GM23248 (cell line): ENCODE results near the gene DLG2. TPM values are rescaled to one million over a fixed set of nuclear protein-coding genes. Genes with fewer than 3 reads are reported as not detected.
"Not testable (repeated sequence)": the region's sequence is repeated elsewhere in the genome, so short reads cannot be mapped to it uniquely, and the experiment has no call there.

Experiments
- DNase-seq: peaks from one replicate; pipeline ENCODE4 v3.0.0-alpha.2; 2015
- H2AFZ ChIP-seq: fragments of 200-600 bp; sonication (generic); 2 replicates; pipeline ENCODE4 v1.6.1; 2016; ENCODE audit warnings: antibody characterized with exemption
- H3F3A ChIP-seq: fragments of 200-600 bp; sonication (generic); 2 replicates; pipeline ENCODE4 v1.6.1; 2016; ENCODE audit warnings: mild to moderate bottlenecking, antibody characterized with exemption, mixed run types; ENCODE audit not compliant: insufficient read depth
- H3K27ac ChIP-seq: fragments of 200-600 bp; sonication (generic); 2 replicates; pipeline ENCODE4 v1.5.1; 2016; ENCODE audit warnings: mild to moderate bottlenecking
- H3K27me3 ChIP-seq: fragments of 200-600 bp; sonication (generic); replicated peaks from 2 replicates; pipeline ENCODE4 v1.6.1; 2016; ENCODE audit warnings: mild to moderate bottlenecking; ENCODE audit not compliant: insufficient read depth
- H3K36me3 ChIP-seq: fragments of 200-600 bp; sonication (generic); 2 replicates; pipeline ENCODE4 v1.6.1; 2016; ENCODE audit warnings: low read depth, mild to moderate bottlenecking
- H3K4me1 ChIP-seq: fragments of 200-600 bp; sonication (generic); 2 replicates; pipeline ENCODE4 v1.6.1; 2016; ENCODE audit warnings: mild to moderate bottlenecking; ENCODE audit not compliant: insufficient read depth
- H3K4me2 ChIP-seq: fragments of 200-600 bp; sonication (generic); one replicate; pipeline ENCODE4 v1.6.1; 2016; ENCODE audit warnings: mild to moderate bottlenecking; ENCODE audit not compliant: unreplicated experiment
- H3K4me3 ChIP-seq: fragments of 200-600 bp; sonication (generic); 2 replicates; pipeline ENCODE4 v1.5.1; 2016; ENCODE audit warnings: mild to moderate bottlenecking
- H3K79me2 ChIP-seq: fragments of 200-600 bp; sonication (generic); 2 replicates; pipeline ENCODE4 v1.6.1; 2016; ENCODE audit warnings: mild to moderate bottlenecking; ENCODE audit not compliant: insufficient read depth
- H3K9ac ChIP-seq: fragments of 200-600 bp; sonication (generic); 2 replicates; pipeline ENCODE4 v1.6.1; 2016; ENCODE audit warnings: mild to moderate bottlenecking
- H3K9me2 ChIP-seq: fragments of 200-600 bp; sonication (generic); 2 replicates; pipeline ENCODE4 v1.6.1; 2016; ENCODE audit warnings: mixed run types, mild to moderate bottlenecking, moderate library complexity; ENCODE audit not compliant: insufficient read depth
- H3K9me3 ChIP-seq: fragments of 200-600 bp; sonication (generic); one replicate; pipeline ENCODE4 v1.6.1; 2017; ENCODE audit warnings: low read depth
- H4K20me1 ChIP-seq: fragments of 200-600 bp; sonication (generic); 2 replicates; pipeline ENCODE4 v1.6.0; 2016; ENCODE audit not compliant: insufficient read depth
- EZH2 ChIP-seq: fragments of 200-600 bp; sonication (generic); IDR thresholded peaks from 2 replicates; pipeline ENCODE4 v1.6.1; 2018; ENCODE audit warnings: antibody characterized with exemption, mild to moderate bottlenecking; ENCODE audit not compliant: insufficient read depth, poor library complexity, severe bottlenecking
- EZH2phosphoT487 ChIP-seq: fragments of 200-600 bp; sonication (generic); IDR thresholded peaks from 2 replicates; pipeline ENCODE4 v1.6.1; 2018; ENCODE audit warnings: antibody characterized with exemption, moderate library complexity, mild to moderate bottlenecking, low read depth; ENCODE audit not compliant: insufficient read depth
- WGBS, 2 experiments: methylation state at CpG; one replicate each; pipeline ENCODE4 v1.1.6; 2015 to 2017; ENCODE audit warnings: low lambda C conversion rate in 2 of 2, low coverage in 1 of 2; ENCODE audit errors: missing lambda C conversion rate in 2 of 2; 5-methylcytosine and 5-hydroxymethylcytosine counted together
- in situ Hi-C: fragments of 300-500 bp; cut with MboI; formaldehyde crosslinking; loops from 2 replicates; pipeline ENCODE4 v1.15.0; 2020
- polyA plus RNA-seq: library from polyadenylated mRNA; unstranded; fragments of >200 nt; fragmentation: Nextera tagmentation; extraction: Ambion mirVana; gene quantifications from 2 replicates; pipeline ENCODE4 v1.2.1, GENCODE V29; 2016
- total RNA-seq: library from RNA; depleted of rRNA; stranded (reverse); fragments of >200 nt; shearing (Covaris generic); gene quantifications from 2 replicates; pipeline ENCODE4 v1.2.3, GENCODE V29; 2014

DLG2 gene
- total and polyA plus RNA-seq, 2 experiments from 2014 or later, result 1.1 to 1.7 TPM

- Histone ChIP-seq H3K9me2 (no peaks in the 10 kb centered on the region), H3K27me3 (no peaks in the 10 kb centered on the region), H3K9me3 (no peaks in the 10 kb centered on the region), H3K79me2 (no peaks in the 10 kb centered on the region), H2AFZ (no peak overlapping the region), H3K36me3 (no peaks in the 10 kb centered on the region), H3K4me3 (no peak overlapping the region), H4K20me1 (no peaks in the 10 kb centered on the region), H3K9ac (no peak overlapping the region), H3F3A (no peaks in the 10 kb centered on the region), H3K4me1 (no peaks in the 10 kb centered on the region), H3K27ac (no peak overlapping the region), H3K4me2 (no peak overlapping the region)
- in situ Hi-C loops, result no loop called here
- 80 to 89% methylated on average over 2 of the region's 2 CpGs for WGBS, 2 experiments
- DNase-seq, result no peak
- TF ChIP-seq EZH2, result no peak
- TF ChIP-seq EZH2phosphoT487, result no peak
Measured at GRCh38 chr11:83448686-83449085, 2178.5 kb downstream of the DLG2 start.

GRCh38 chr11:83443880-83444279 is 2183.3 kb downstream of the DLG2 start:
- H3K27me3 ChIP-seq, H3K4me3 ChIP-seq, H3K79me2 ChIP-seq, H3K9ac ChIP-seq, H2AFZ ChIP-seq, DNase-seq, H3K9me2 ChIP-seq, H3K4me1 ChIP-seq, in situ Hi-C loops, H3K36me3 ChIP-seq, H3K9me3 ChIP-seq, H3K4me2 ChIP-seq, H3K27ac ChIP-seq, H3F3A ChIP-seq, H4K20me1 ChIP-seq: not testable (repeated sequence)
- 50 to 54% methylated on average over 6 of the region's 6 CpGs for WGBS, 2 experiments

- no peak overlapping the region for H3K27ac ChIP-seq
- H3K27me3 ChIP-seq, result no peaks in the 10 kb centered on the region; the same call in 1 of the 2 replicates
- no peaks in the 10 kb centered on the region for H3K9me3 ChIP-seq
- no peaks in the 10 kb centered on the region for H3F3A ChIP-seq
- no peak overlapping the region for H2AFZ ChIP-seq
- no peak overlapping the region for H3K4me2 ChIP-seq
- no peak overlapping the region for H3K4me3 ChIP-seq
- no peak for DNase-seq
- H4K20me1 ChIP-seq, result no peaks in the 10 kb centered on the region
- no peak overlapping the region for H3K9ac ChIP-seq
- no peaks in the 10 kb centered on the region for H3K4me1 ChIP-seq
- no peaks in the 10 kb centered on the region for H3K36me3 ChIP-seq
- no peaks in the 10 kb centered on the region for H3K79me2 ChIP-seq
- in situ Hi-C loops, result no loop called here
- 45 to 58% methylated on average over 2 of the region's 2 CpGs for WGBS, 2 experiments
- TF ChIP-seq EZH2phosphoT487, result no peak
- no peak for TF ChIP-seq EZH2
- no peaks in the 10 kb centered on the region for H3K9me2 ChIP-seq
Measured at GRCh38 chr11:83441601-83442000, 2185.5 kb downstream of the DLG2 start.

GRCh38 chr11:83441171-83441570 is 2186.0 kb downstream of the DLG2 start:
- H3K79me2 ChIP-seq, result no peaks in the 10 kb centered on the region
- in situ Hi-C loops, result no loop called here
- no peaks in the 10 kb centered on the region for H3K4me1 ChIP-seq
- H3K4me3 ChIP-seq, result no peak overlapping the region
- H3F3A ChIP-seq, result no peaks in the 10 kb centered on the region
- no peaks in the 10 kb centered on the region for H3K36me3 ChIP-seq
- H3K27ac ChIP-seq, result no peak overlapping the region
- H2AFZ ChIP-seq, result no peak overlapping the region
- H3K27me3 ChIP-seq, result no peaks in the 10 kb centered on the region; the same call in 1 of the 2 replicates
- no peak overlapping the region for H3K4me2 ChIP-seq
- no peaks in the 10 kb centered on the region for H4K20me1 ChIP-seq
- no peaks in the 10 kb centered on the region for H3K9me3 ChIP-seq
- no peak overlapping the region for H3K9ac ChIP-seq
- no peak for TF ChIP-seq EZH2phosphoT487
- no peak for TF ChIP-seq EZH2
- no peaks in the 10 kb centered on the region for H3K9me2 ChIP-seq
- WGBS, 2 experiments, result 59 to 72% methylated on average over 4 of the region's 4 CpGs
- no peak for DNase-seq

GRCh38 chr11:83438438-83438837 is 2188.7 kb downstream of the DLG2 start:
- in situ Hi-C loops, result no loop called here

More at GRCh38 chr11:83438438-83438837, 2188.7 kb downstream of the DLG2 start:
- H3F3A ChIP-seq, result no peaks in the 10 kb centered on the region
- H3K27ac ChIP-seq, result no peak overlapping the region
- no peak overlapping the region for H3K9ac ChIP-seq
- WGBS, 2 experiments, result 8 to 13% methylated on average over 2 of the region's 2 CpGs
- H3K79me2 ChIP-seq, result no peaks in the 10 kb centered on the region
- H3K4me1 ChIP-seq, result no peaks in the 10 kb centered on the region
- TF ChIP-seq EZH2, result no peak
- no peak for TF ChIP-seq EZH2phosphoT487
- H3K27me3 ChIP-seq, result no peaks in the 10 kb centered on the region; the same call in 1 of the 2 replicates
- H3K9me2 ChIP-seq, result no peaks in the 10 kb centered on the region
- H3K9me3 ChIP-seq, result no peaks in the 10 kb centered on the region
- no peaks in the 10 kb centered on the region for H3K36me3 ChIP-seq
- DNase-seq, result no peak
- no peak overlapping the region for H3K4me3 ChIP-seq
- H4K20me1 ChIP-seq, result no peaks in the 10 kb centered on the region
- no peak overlapping the region for H3K4me2 ChIP-seq
- H2AFZ ChIP-seq, result no peak overlapping the region
